ENCODE data around the gene NLRC5. TPM values are rescaled to one million over a fixed set of nuclear protein-coding genes. Genes with fewer than 3 reads are reported as not detected.

Gene NLRC5
- total RNA-seq, 1 experiment from 2014 or later, result 0.80 TPM

DNA sequence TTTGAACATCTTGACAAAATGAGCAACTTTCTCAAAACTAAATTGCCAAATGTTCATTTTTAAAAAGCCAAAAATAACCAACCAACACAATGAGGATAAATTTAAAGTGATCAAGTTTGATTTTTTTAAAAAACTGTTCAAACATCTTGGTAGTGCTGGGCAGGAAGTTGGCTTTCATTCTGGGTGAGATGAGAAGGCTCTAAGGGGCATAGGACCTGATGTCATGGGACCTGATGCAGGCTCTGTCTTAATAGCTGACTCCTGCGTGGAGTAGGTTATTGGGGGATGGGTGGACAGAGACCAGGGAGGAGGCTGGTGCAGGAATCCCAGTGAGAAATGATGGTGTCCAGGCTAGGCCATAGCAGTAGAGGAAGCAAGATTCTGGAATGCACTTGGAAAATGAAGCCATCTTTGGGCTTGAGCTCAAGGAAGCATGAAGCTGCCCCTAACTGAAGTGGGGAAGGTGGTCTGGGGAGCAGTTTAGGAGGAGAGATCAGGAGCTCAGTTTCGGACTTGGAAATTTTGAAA is 20.4 kb downstream of the NLRC5 start:
- Histone ChIP-seq H3K36me3 (replicated peaks; ENCODE audit: control insufficient read depth, insufficient read depth, low read length) (no peaks in the 10 kb centered on the region), H3K4me3 (ENCODE audit: insufficient read depth, low read depth, low read length) (no peak overlapping the region)
- DNase-seq, result peak; percentile 4

DNA sequence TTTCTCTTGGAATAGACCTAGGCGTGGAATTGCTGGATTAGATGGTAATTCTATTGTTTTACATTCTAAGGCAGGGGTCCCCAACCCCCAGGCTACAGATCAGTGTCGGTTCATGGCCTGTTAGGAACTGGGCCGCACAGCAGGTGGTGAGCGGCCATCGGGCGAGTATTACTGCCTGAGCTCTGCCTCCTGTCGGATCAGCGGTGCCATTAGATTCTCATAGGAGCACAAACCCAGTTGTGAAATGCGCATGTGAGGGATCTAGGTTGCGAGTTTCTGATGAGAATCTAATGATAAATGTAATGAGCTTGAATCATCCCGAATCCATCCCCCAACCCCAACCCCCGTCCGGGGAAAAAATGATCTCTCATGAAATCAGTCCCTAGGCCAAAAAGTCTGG is 23.0 kb downstream of the NLRC5 start:
- H3K4me3 ChIP-seq (ENCODE audit: insufficient read depth, low read depth, low read length), result no peak overlapping the region
- H3K27me3 ChIP-seq (ENCODE audit: control insufficient read depth, insufficient read depth, low read length), result no peaks in the 10 kb centered on the region
- peak; percentile 30 for DNase-seq
- H3K36me3 ChIP-seq (replicated peaks; ENCODE audit: control insufficient read depth, insufficient read depth, low read length), result no peaks in the 10 kb centered on the region

More for the DNA sequence above, 20.4 kb downstream of the NLRC5 start:
- no peaks in the 10 kb centered on the region for H3K27me3 ChIP-seq (ENCODE audit: control insufficient read depth, insufficient read depth, low read length)

DNA sequence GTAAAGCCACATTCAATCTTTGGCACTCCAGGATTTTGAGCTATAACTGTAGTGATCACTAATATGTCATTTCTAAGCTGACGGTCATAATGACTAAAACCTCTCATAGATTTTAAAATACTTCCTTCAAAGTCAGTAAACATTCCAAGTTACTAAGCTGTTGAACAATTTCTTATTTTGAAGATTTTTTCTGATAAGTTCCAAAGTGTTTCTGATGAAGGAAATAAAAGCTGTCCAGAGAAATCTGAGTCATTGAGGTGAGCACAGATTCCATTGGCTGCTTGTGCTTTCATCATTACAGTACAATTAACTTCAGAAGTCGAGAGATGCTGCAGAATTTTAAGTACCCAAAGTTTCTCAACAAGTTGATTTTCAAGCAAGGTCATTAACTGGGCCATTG is 23.9 kb downstream of the NLRC5 start:
- H3K36me3 ChIP-seq (replicated peaks; ENCODE audit: control insufficient read depth, insufficient read depth, low read length), result no peaks in the 10 kb centered on the region
- no peak for DNase-seq
- H3K27me3 ChIP-seq (ENCODE audit: control insufficient read depth, insufficient read depth, low read length), result no peaks in the 10 kb centered on the region
- H3K4me3 ChIP-seq (ENCODE audit: insufficient read depth, low read depth, low read length), result no peak overlapping the region

DNA sequence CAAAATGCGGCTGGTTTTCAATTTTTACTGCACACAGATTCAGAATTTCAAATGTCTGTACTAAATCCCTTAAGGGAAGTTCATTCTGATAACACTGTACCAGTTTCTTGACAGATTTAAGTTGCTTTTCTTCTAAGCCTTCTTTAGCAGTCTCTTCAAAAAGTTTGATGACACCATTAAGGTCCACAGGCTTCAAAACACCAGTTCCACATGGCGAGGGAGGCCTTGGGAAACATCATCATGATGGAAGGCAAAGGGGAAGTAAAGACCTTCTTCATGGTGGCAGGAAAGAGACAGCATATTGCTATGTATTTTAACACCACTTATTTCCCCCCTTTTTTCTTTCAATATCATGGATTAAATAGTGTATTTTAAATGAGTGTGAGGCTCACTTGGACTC is 24.5 kb downstream of the NLRC5 start:
- no peaks in the 10 kb centered on the region for H3K36me3 ChIP-seq (replicated peaks; ENCODE audit: control insufficient read depth, insufficient read depth, low read length)
- no peak overlapping the region for H3K4me3 ChIP-seq (ENCODE audit: insufficient read depth, low read depth, low read length)
- no peaks in the 10 kb centered on the region for H3K27me3 ChIP-seq (ENCODE audit: control insufficient read depth, insufficient read depth, low read length)
- no peak for DNase-seq

DNA sequence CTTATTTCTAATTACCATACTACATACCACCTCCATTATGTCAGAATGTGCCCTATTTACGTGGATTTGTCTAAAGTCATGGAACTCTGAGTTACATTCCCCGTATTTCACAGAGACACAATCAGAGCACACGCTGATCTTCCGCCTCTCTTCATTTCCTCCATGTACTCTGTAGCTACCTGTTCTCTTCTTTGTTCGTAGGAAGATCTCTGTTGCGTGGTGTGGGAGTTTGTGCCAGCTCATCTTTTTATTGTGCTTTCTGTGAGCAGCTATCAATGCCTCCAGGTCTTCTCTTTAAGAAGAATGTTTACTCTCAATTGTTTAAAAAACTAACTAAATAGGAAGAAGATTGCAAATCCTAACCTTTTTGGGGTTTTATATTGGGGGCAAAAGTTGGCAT is 26.9 kb downstream of the NLRC5 start:
- H3K27me3 ChIP-seq (ENCODE audit: control insufficient read depth, insufficient read depth, low read length), result no peaks in the 10 kb centered on the region
- DNase-seq, result no peak
- no peaks in the 10 kb centered on the region for H3K36me3 ChIP-seq (replicated peaks; ENCODE audit: control insufficient read depth, insufficient read depth, low read length)
- no peak overlapping the region for H3K4me3 ChIP-seq (ENCODE audit: insufficient read depth, low read depth, low read length)

DNA sequence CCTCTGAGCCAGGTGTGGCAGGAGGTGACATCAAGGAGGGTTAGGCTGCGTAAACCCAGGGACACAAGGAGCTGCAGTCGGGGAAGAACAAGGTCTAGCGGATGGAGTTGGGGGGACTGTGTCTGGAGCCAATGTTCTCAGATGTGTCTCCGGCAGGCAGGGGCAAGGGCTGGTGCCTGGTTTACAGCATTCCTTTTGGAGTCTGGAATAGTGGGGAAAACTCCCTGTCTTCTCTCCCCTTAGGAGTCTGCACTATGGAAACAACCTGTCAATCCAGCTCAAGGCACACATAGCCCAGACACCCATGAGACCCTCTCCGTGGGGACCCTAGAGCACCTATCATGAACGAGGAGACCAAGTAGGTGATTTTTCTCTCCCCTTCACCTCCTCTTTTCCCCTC is 27.5 kb downstream of the NLRC5 start:
- no peak for DNase-seq
- no peaks in the 10 kb centered on the region for H3K36me3 ChIP-seq (replicated peaks; ENCODE audit: control insufficient read depth, insufficient read depth, low read length)
- H3K27me3 ChIP-seq (ENCODE audit: control insufficient read depth, insufficient read depth, low read length), result no peaks in the 10 kb centered on the region
- H3K4me3 ChIP-seq (ENCODE audit: insufficient read depth, low read depth, low read length), result no peak overlapping the region

DNA sequence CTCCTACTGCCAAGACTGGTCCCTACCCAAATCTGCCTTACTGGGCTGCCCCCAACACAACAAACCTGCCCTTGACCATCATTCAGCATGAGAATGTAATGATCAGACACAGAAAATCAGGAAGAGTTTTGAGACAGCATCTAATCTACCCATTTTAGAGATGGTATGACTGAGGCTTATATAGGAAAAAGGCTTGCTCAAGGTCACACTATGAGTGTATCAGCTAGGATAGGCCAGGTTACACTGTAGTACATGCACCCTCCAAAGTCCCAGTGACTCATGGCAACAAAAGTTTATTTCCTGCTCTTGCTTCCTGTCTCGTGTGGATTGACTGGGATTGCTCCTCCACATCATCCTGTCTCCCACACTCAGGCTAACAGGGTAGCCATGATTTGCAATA is 27.9 kb downstream of the NLRC5 start:
- no peak overlapping the region for H3K4me3 ChIP-seq (ENCODE audit: insufficient read depth, low read depth, low read length)
- H3K36me3 ChIP-seq (replicated peaks; ENCODE audit: control insufficient read depth, insufficient read depth, low read length), result no peaks in the 10 kb centered on the region
- H3K27me3 ChIP-seq (ENCODE audit: control insufficient read depth, insufficient read depth, low read length), result no peaks in the 10 kb centered on the region
- DNase-seq, result no peak

DNA sequence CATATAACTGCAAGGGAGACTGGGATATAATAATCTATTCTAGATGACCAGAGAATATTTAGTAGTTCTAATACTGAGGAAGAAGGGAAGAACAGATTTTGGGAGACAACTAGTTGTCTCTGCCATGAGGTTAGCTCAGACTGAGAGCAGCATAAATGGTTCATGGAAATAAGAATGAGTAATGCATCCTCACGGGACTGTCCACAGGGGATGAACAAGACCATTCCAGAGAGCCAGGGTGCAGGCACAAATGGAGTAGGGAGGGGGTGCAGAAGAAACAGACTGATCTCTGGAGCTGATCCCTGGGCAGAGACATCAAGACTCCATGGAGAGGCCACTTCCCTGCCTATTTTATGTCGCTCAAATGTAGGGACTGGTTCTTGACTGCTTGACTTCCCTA is 30.4 kb downstream of the NLRC5 start:
- DNase-seq, result no peak
- Histone ChIP-seq H3K4me3 (ENCODE audit: insufficient read depth, low read depth, low read length) (no peak overlapping the region), H3K27me3 (ENCODE audit: control insufficient read depth, insufficient read depth, low read length) (no peaks in the 10 kb centered on the region), H3K36me3 (replicated peaks; ENCODE audit: control insufficient read depth, insufficient read depth, low read length) (no peaks in the 10 kb centered on the region)

DNA sequence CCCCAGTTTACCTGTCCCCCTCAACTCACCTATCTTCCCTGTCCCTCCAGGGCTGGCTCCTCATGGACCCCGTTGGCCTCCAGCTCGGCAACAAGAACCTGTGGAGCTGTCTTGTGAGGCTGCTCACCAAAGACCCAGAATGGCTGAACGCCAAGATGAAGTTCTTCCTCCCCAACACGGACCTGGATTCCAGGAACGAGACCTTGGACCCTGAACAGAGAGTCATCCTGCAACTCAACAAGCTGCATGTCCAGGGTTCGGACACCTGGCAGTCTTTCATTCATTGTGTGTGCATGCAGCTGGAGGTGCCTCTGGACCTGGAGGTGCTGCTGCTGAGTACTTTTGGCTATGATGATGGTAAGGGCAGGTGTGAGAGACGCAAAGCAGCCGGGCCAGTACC is 31.3 kb downstream of the NLRC5 start:
- H3K27me3 ChIP-seq (ENCODE audit: control insufficient read depth, insufficient read depth, low read length), result no peaks in the 10 kb centered on the region
- H3K36me3 ChIP-seq (replicated peaks; ENCODE audit: control insufficient read depth, insufficient read depth, low read length), result no peaks in the 10 kb centered on the region
- no peak overlapping the region for H3K4me3 ChIP-seq (ENCODE audit: insufficient read depth, low read depth, low read length)
- DNase-seq, result peak; percentile 14

DNA sequence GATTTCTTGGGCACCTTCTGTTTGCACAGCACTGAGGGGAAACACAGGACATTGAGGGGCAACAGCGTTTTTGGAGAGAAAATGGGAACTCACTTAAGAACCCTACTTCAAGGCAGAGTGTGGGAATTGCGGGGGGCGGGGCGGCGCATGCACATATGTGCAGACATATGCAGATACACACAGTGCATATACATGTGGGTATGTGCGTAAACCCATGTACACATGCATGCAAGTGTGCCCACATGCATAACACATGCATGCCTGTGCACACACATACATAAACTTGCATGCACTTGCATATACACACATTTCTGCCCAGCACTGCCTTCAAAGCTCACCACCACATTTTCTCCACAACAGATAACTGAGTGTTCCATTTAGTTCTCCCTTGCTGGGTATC is 32.4 kb downstream of the NLRC5 start:
- no peaks in the 10 kb centered on the region for H3K27me3 ChIP-seq (ENCODE audit: control insufficient read depth, insufficient read depth, low read length)
- peak; percentile 4 for DNase-seq
- H3K4me3 ChIP-seq (ENCODE audit: insufficient read depth, low read depth, low read length), result no peak overlapping the region
- H3K36me3 ChIP-seq (replicated peaks; ENCODE audit: control insufficient read depth, insufficient read depth, low read length), result no peaks in the 10 kb centered on the region

DNA sequence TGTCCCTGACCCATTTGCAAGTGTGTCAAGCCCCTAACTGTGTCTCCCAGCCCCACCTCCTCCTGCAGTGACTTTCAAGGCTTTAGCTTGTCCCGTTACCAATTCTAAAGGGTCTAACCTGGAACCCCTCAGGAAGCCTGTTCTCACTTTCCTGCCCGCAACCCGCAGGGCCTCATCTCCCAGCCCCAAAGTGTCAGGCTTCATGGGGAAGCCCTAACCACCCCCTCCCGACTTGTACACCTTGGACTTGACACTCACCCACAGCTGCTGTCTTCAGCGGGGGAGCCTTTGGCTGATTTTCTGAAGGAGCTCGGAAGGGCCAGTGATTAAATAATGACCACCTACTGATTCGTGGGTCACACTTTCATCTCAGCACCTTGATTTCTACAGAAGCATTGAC is 33.1 kb downstream of the NLRC5 start:
- peak; percentile 5 for DNase-seq
- Histone ChIP-seq H3K27me3 (ENCODE audit: control insufficient read depth, insufficient read depth, low read length) (peaks cover 1% of the 10 kb centered on the region; the same call in 1 of the 2 replicates), H3K36me3 (replicated peaks; ENCODE audit: control insufficient read depth, insufficient read depth, low read length) (no peaks in the 10 kb centered on the region), H3K4me3 (ENCODE audit: insufficient read depth, low read depth, low read length) (no peak overlapping the region)

DNA sequence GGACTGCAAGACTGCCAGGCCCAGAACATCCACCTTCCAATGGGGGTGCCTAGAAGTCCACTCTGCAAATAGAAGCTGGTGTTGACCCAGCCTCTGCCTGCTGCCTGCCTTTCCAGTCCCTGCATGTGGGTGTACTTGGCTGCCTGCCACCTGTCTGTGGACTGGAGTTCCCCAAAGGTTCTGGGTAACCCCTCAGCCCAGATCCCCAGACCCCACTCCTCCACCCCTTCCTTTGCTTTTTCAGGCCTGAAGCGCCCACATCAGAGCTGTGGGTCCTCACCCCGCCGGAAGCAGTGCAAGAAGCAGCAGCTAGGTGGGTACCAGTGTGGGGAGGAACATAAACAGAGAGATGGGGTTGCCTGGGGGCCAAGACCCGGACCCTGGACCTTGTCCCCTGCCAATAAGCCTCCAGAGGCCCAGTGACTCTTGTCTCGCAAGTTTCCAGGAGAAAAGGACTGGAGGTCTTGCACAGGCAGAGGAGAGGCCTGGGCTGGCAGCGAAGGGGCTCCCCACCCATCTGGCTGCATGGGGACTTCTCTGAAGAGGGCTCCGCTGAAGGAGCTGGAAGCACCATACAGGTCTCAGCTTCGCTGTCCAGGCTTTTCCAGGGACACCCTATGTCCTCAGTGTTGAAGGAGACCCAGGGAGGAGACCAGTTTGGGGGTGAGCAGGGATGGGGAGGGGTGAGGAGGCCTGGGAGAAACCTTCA is 34.3 kb downstream of the NLRC5 start:
- Histone ChIP-seq H3K4me3 (ENCODE audit: insufficient read depth, low read depth, low read length) (no peak overlapping the region), H3K36me3 (replicated peaks; ENCODE audit: control insufficient read depth, insufficient read depth, low read length) (no peaks in the 10 kb centered on the region), H3K27me3 (ENCODE audit: control insufficient read depth, insufficient read depth, low read length) (peaks cover 1% of the 10 kb centered on the region; the same call in 1 of the 2 replicates)
- peak; percentile 6 for DNase-seq

DNA sequence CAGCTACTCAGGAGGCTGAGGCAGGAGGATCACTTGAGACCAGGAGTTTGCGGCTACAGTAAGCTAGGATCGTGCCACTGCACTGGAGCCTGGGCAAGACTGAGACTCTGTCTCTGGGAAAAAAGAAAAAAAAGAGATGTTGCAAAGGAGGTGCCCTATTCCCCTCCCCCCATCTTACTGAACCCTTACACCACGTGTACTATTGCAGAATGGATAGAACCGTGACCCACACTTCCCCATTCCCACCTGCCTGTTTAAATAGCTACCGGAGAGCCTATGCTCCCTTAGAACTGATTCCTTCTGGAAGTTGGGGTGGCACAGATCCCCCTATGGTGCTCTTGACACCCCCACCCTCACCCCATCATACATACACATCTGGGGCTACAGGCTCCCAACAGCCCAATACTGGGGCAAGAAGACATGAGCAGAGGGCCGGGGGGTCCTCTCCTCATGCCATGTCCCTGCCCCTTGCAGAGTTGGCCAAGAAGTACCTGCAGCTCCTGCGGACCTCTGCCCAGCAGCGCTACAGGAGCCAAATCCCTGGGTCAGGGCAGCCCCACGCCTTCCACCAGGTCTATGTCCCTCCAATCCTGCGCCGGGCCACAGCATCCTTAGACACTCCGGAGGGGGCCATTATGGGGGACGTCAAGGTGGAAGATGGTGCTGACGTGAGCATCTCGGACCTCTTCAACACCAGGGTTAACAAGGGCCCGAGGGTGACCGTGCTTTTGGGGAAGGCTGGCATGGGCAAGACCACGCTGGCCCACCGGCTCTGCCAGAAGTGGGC is 35.7 kb downstream of the NLRC5 start:
- Histone ChIP-seq H3K4me3 (ENCODE audit: insufficient read depth, low read depth, low read length) (no peak overlapping the region), H3K27me3 (ENCODE audit: control insufficient read depth, insufficient read depth, low read length) (peaks cover 1% of the 10 kb centered on the region), H3K36me3 (replicated peaks; ENCODE audit: control insufficient read depth, insufficient read depth, low read length) (no peaks in the 10 kb centered on the region)
- peak; percentile 17 for DNase-seq

DNA sequence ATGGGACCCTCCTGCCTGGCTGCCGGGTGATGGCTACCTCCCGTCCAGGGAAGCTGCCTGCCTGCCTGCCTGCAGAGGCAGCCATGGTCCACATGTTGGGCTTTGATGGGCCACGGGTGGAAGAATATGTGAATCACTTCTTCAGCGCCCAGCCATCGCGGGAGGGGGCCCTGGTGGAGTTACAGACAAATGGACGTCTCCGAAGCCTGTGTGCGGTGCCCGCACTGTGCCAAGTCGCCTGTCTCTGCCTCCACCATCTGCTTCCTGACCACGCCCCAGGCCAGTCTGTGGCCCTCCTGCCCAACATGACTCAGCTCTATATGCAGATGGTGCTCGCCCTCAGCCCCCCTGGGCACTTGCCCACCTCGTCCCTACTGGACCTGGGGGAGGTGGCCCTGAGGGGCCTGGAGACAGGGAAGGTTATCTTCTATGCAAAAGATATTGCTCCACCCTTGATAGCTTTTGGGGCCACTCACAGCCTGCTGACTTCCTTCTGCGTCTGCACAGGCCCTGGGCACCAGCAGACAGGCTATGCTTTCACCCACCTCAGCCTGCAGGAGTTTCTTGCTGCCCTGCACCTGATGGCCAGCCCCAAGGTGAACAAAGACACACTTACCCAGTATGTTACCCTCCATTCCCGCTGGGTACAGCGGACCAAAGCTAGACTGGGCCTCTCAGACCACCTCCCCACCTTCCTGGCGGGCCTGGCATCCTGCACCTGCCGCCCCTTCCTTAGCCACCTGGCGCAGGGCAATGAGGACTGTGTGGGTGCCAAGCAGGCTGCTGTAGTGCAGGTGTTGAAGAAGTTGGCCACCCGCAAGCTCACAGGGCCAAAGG is 36.8 kb downstream of the NLRC5 start:
- Histone ChIP-seq H3K36me3 (replicated peaks; ENCODE audit: control insufficient read depth, insufficient read depth, low read length) (no peaks in the 10 kb centered on the region), H3K27me3 (ENCODE audit: control insufficient read depth, insufficient read depth, low read length) (peaks cover 1% of the 10 kb centered on the region), H3K4me3 (ENCODE audit: insufficient read depth, low read depth, low read length) (no peak overlapping the region)
- peak; percentile 15 for DNase-seq

Measured in H7 (cell line).